KBM-7 (cell line): ENCODE measurements around the gene DDX10.

Source experiments
- DNase-seq: peaks from one replicate; pipeline ENCODE4 v3.0.0-alpha.2; 2015
- in situ Hi-C: fragments of 300-500 bp; cut with MboI; formaldehyde crosslinking; loops from 2 replicates; pipeline ENCODE4 v1.14.3; 2020; ENCODE audit warnings: low sequenced_read_pairs, low pct_unique_long_range_greater_than_20kb, mixed read lengths

The DDX10 gene

GRCh38 chr11:108975641-108976071, 310.8 kb downstream of the DDX10 start:
- in situ Hi-C loops = no loop called here
- no peak for DNase-seq

GRCh38 chr11:108983636-108984420, 319.0 kb downstream of the DDX10 start:
- in situ Hi-C loops = no loop called here
- no peak for DNase-seq

GRCh38 chr11:108984523-108984922, 319.7 kb downstream of the DDX10 start:
- DNase-seq = no peak
- in situ Hi-C loops = no loop called here

GRCh38 chr11:108985236-108985944, 320.5 kb downstream of the DDX10 start:
- no peak for DNase-seq

GRCh38 chr11:108985945-108986279, 321.0 kb downstream of the DDX10 start:
- in situ Hi-C loops = no loop called here
- no peak for DNase-seq

More at GRCh38 chr11:108985236-108985944, 320.5 kb downstream of the DDX10 start:
- in situ Hi-C loops = no loop called here
